Esophagus squamous epithelium (tissue), 4 donors: ENCODE data around the gene ALS2.

Experiments used
- POLR2A ChIP-seq, 4 donors: fragments of 450-650 bp; IDR thresholded peaks; one replicate each; pipeline ENCODE4 v1.6.1; 2017; ENCODE audit warnings: antibody characterized with exemption in 4 of 4, mild to moderate bottlenecking in 4 of 4, moderate library complexity in 3 of 4
- TF ChIP-seq, protein P1 (sequence below), 6 experiments: fragments of 450-650 bp in 4 of 6; fragments of 200-600 bp in 2 of 6; sonication (generic) in 2 of 6; IDR thresholded peaks; one replicate each; pipeline ENCODE4 v1.5.1; 2016 to 2019; ENCODE audit warnings: antibody characterized with exemption in 6 of 6, mild to moderate bottlenecking in 4 of 6, moderate library complexity in 4 of 6

DNA sequence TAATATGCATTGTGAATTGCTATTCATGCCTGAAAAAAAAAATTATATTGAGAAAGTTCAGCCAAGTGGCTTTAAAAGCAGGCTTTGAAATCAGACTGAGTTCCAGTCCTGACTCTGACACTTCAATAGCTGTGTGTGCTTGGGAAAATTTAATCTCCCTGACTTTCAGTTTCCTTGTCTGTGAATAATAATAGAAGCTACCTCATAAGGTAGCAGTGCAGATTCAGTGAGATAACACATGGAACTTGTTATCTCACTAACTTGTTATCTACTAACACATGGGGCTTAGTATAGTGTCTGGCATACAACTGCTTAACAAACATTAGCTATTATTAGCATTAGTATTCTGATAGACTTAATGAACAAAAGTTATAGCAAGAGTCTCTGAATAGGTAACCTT is 14.9 kb downstream of the ALS2 start:
- TF ChIP-seq, protein P1, sequence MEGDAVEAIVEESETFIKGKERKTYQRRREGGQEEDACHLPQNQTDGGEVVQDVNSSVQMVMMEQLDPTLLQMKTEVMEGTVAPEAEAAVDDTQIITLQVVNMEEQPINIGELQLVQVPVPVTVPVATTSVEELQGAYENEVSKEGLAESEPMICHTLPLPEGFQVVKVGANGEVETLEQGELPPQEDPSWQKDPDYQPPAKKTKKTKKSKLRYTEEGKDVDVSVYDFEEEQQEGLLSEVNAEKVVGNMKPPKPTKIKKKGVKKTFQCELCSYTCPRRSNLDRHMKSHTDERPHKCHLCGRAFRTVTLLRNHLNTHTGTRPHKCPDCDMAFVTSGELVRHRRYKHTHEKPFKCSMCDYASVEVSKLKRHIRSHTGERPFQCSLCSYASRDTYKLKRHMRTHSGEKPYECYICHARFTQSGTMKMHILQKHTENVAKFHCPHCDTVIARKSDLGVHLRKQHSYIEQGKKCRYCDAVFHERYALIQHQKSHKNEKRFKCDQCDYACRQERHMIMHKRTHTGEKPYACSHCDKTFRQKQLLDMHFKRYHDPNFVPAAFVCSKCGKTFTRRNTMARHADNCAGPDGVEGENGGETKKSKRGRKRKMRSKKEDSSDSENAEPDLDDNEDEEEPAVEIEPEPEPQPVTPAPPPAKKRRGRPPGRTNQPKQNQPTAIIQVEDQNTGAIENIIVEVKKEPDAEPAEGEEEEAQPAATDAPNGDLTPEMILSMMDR (IDR thresholded peaks at IDR 0.05): no peak
- no peak for TF ChIP-seq POLR2A (IDR thresholded peaks at IDR 0.05)
